Measurements from ENCODE around the gene TMA7. TPM values are rescaled to one million over a fixed set of nuclear protein-coding genes. Genes with fewer than 3 reads are reported as not detected.

TMA7 gene
- total RNA-seq, 2 donors from 2014 or later, result 290 to 326 TPM

- no peaks in the 10 kb centered on the region for H3K27me3 Mint-ChIP-seq (ENCODE audit: insufficient read depth)
Measured at GRCh38 chr3:48427630-48427962, 12.5 kb upstream of the TMA7 start.

GRCh38 chr3:48428088-48428571 is 11.9 kb upstream of the TMA7 start:
- Mint-ChIP-seq H3K36me3 (ENCODE audit: low read depth) (peaks cover 22% of the 10 kb centered on the region), H3K27ac (peak overlapping the region; percentile 88), H3K4me3 (peak overlapping the region; percentile 90), H3K4me1 (peaks cover 43% of the 10 kb centered on the region), H3K27me3 (ENCODE audit: insufficient read depth) (no peaks in the 10 kb centered on the region), H3K9me3 (no peaks in the 10 kb centered on the region)
- H3K4me3 ChIP-seq (ENCODE audit: low read length), result peak overlapping the region; percentile 84
- H3K27ac ChIP-seq (ENCODE audit: low read depth, low read length), result peak overlapping the region; percentile 99
- H3K9ac ChIP-seq (ENCODE audit: extremely low read depth, low read length, poor library complexity, severe bottlenecking), result peak overlapping the region; percentile 85
- H3K9me3 ChIP-seq (ENCODE audit: control insufficient read depth, low read length), result no peaks in the 10 kb centered on the region
- H3K36me3 ChIP-seq (ENCODE audit: control insufficient read depth, insufficient read depth, low read length), result peaks cover 17% of the 10 kb centered on the region
- 22 to 34% methylated on average over 6 to 7 of the region's 7 CpGs for WGBS, 2 experiments (ENCODE audit: insufficient coverage in 1 of 2, insufficient read length in 1 of 2)
- H3K27me3 ChIP-seq (ENCODE audit: control insufficient read depth, insufficient read depth, low read length, poor library complexity, severe bottlenecking), result no peaks in the 10 kb centered on the region
- no peak for DNase-seq
- TF ChIP-seq CTCF (conservative IDR thresholded peaks at IDR 0.05), result no peak
- H3K4me1 ChIP-seq (ENCODE audit: control insufficient read depth, insufficient read depth, low read length), result peaks cover 14% of the 10 kb centered on the region

More at GRCh38 chr3:48427630-48427962, 12.5 kb upstream of the TMA7 start:
- no peaks in the 10 kb centered on the region for H3K27me3 ChIP-seq (ENCODE audit: control insufficient read depth, insufficient read depth, low read length, poor library complexity, severe bottlenecking)
- no peak for TF ChIP-seq CTCF (conservative IDR thresholded peaks at IDR 0.05)
- peaks cover 12% of the 10 kb centered on the region for H3K36me3 ChIP-seq (ENCODE audit: control insufficient read depth, insufficient read depth, low read length)
- Mint-ChIP-seq H3K4me1 (peaks cover 43% of the 10 kb centered on the region), H3K36me3 (ENCODE audit: low read depth) (peaks cover 20% of the 10 kb centered on the region), H3K9me3 (no peaks in the 10 kb centered on the region), H3K4me3 (peak overlapping the region; percentile 90), H3K27ac (peak overlapping the region; percentile 88)
- DNase-seq, result no peak
- H3K4me1 ChIP-seq (ENCODE audit: control insufficient read depth, insufficient read depth, low read length), result peaks cover 14% of the 10 kb centered on the region
- WGBS, 2 experiments (ENCODE audit: insufficient coverage in 1 of 2, insufficient read length in 1 of 2), result 92 to 96% methylated on average over 4 to 9 of the region's 9 CpGs
- H3K9ac ChIP-seq (ENCODE audit: extremely low read depth, low read length, poor library complexity, severe bottlenecking), result peak overlapping the region; percentile 85
- H3K27ac ChIP-seq (ENCODE audit: low read depth, low read length), result no peak overlapping the region
- H3K4me3 ChIP-seq (ENCODE audit: low read length), result peak overlapping the region; percentile 84
- no peaks in the 10 kb centered on the region for H3K9me3 ChIP-seq (ENCODE audit: control insufficient read depth, low read length)

GRCh38 chr3:48428572-48429316 is 11.3 kb upstream of the TMA7 start:
- Mint-ChIP-seq H3K4me1 (peaks cover 43% of the 10 kb centered on the region), H3K27ac (peak overlapping the region; percentile 88), H3K9me3 (no peaks in the 10 kb centered on the region), H3K36me3 (ENCODE audit: low read depth) (peaks cover 26% of the 10 kb centered on the region), H3K27me3 (ENCODE audit: insufficient read depth) (no peaks in the 10 kb centered on the region), H3K4me3 (peak overlapping the region; percentile 90)
- WGBS, 2 experiments (ENCODE audit: insufficient coverage in 1 of 2, insufficient read length in 1 of 2), result 0 to 1% methylated on average over 26 to 60 of the region's 60 CpGs
- peak overlapping the region; percentile 85 for H3K9ac ChIP-seq (ENCODE audit: extremely low read depth, low read length, poor library complexity, severe bottlenecking)
- no peak for TF ChIP-seq CTCF (conservative IDR thresholded peaks at IDR 0.05)
- peak overlapping the region; percentile 84 for H3K4me3 ChIP-seq (ENCODE audit: low read length)
- peak; percentile 80 for DNase-seq
- peaks cover 24% of the 10 kb centered on the region for H3K36me3 ChIP-seq (ENCODE audit: control insufficient read depth, insufficient read depth, low read length)
- no peaks in the 10 kb centered on the region for H3K27me3 ChIP-seq (ENCODE audit: control insufficient read depth, insufficient read depth, low read length, poor library complexity, severe bottlenecking)
- no peaks in the 10 kb centered on the region for H3K9me3 ChIP-seq (ENCODE audit: control insufficient read depth, low read length)
- peak overlapping the region; percentile 99 for H3K27ac ChIP-seq (ENCODE audit: low read depth, low read length)
- peaks cover 14% of the 10 kb centered on the region for H3K4me1 ChIP-seq (ENCODE audit: control insufficient read depth, insufficient read depth, low read length)

Data from endodermal cell (in vitro differentiated cells).